CD4-positive, alpha-beta T cell treated with Interleukin-4 for 4 hours (primary cell): ENCODE data around the gene OR7G3.

Source experiments
- DNase-seq: peaks from one replicate; pipeline ENCODE4 v3.0.0-alpha.2; 2020

OR7G3 gene

GRCh38 chr19:9126900-9127405, at the start of gene OR7G3:
Gene OR7G3, minus strand, starts transcription at chr19:9126950. Its CDS starts 0 bp downstream, at chr19:9126950.
- DNase-seq = no peak

DNA sequence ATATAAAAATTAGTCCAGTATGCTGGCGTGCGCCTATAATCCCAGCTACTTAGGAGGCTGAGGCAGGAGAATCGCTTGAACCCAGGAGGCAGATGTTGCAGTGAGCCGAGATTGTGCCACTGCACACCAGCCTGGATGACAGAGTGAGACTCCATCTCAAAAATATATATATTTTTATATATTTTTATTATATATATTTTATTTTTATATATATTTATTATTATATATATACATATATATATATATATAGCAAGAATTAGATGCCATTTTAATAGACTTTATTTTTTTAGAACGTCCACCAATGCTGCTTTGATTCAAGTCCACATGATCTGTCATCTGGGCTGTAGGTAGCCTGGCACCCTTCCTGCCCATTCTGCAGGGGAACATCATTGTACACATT, 48.6 kb upstream of the OR7G3 start:
- no peak for DNase-seq

DNA sequence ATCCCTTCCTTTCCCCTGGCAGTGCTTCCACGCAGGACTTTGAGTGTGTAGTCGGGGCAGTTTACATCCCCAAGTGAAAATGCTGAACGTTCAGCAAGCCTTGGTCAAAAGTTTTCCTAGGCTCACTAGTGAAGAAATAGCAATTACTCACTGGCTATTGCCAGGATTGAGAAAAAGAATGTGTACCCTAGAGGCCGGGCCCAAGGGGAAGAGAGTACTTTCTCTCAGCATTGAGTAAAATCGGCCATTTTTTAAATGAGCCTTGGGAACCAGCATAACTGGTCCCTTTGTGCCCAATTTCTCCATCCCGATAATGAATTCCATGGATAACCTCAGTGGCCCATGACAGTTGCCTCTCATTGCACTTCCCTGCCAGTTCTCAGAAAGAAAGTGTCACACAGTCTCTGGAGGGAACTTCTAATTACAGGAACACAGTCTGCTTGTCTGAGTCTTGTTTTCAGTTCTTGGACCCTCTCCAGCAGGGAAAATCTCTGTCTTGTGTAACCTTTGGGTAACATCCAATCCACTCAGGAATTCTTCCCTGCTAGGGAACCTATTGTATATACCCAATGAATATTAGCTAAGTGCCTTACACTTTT, 44.7 kb upstream of the OR7G3 start:
- no peak for DNase-seq

GRCh38 chr19:9166846-9167245, 40.1 kb upstream of the OR7G3 start:
- no peak for DNase-seq

DNA sequence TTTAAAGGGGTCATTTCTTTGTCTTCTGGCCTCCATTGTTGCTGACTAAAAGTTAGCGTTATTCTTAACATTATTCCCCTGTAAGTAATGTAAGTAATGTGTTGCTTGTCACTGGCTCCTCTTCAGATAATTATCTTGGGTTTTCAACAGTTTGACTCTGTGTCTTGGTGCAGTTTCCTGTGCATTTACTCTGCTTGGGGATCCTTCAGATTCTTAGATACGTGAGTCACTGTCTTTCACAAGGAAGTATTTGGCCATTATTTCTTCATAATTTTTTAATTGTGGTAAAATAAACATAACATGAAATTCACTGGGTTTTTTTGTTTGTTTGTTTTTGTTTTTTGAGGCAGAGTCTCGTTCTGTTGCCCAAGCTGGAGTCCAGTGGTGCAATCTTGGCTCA, 38.5 kb upstream of the OR7G3 start:
- DNase-seq = no peak

- no peak for DNase-seq
Observed at GRCh38 chr19:9161427-9161826, 34.7 kb upstream of the OR7G3 start.

GRCh38 chr19:9159891-9160290, 33.1 kb upstream of the OR7G3 start:
- DNase-seq = no peak

GRCh38 chr19:9156304-9156703, 29.6 kb upstream of the OR7G3 start:
- no peak for DNase-seq

DNA sequence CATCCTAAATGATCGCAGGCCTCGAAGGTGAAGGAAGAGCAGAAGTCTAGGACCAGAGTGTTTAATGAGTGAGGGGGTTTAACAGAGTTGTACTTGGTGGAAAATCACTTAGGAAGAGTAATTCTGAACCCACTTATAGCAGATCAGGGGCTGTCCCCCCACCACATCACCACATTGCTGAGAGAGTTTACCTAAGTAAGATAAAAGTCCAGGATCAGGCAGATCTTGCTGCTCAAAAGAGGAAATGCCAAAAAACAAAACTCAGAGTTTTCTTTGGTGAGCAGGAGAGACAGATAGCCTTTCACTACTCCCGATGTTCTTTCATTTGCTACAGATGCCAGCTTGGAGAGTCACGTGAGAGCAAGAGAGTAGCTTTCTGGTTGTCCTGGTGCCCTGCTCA, 28.8 kb upstream of the OR7G3 start:
- no peak for DNase-seq

DNA sequence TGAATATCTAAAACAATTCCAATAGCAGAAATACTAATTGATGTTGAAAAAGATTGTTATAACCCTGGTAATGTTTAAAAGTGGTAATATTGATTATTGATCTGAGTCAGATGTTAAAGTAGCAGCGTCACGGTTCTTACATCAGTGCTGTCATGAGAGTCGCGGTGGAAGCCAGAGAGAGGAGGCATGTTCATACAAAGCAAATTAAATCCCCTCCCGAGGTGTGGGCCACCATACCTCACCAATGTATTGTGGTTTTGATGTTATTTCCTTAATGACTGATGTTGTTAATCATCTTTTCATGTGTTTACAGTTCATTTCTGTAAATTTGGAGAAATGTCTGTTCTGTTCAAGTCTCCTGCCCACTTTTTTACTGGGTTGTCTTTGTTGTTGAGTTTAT, 24.6 kb upstream of the OR7G3 start:
- peak; percentile 21 for DNase-seq

DNA sequence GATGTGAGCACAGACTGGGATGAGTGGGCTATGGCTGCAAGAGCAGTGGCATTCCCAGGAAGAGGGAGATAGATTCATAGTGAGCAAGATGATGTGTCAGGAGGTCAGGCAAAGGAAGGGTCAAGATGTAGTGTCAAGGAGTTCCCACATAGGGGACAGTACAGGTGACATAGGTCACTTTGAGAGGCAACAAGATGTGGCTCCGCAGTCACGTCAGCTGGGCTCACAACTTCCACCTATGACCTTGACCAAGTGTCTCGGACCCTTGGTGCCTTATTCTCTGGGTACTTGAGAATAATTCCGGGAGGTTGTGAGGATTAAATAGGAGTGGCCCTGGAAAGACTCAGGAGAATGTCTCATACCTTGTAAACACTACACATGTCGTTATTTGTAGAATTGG, 23.9 kb upstream of the OR7G3 start:
- no peak for DNase-seq

GRCh38 chr19:9149997-9150396, 23.2 kb upstream of the OR7G3 start:
- DNase-seq = no peak

DNA sequence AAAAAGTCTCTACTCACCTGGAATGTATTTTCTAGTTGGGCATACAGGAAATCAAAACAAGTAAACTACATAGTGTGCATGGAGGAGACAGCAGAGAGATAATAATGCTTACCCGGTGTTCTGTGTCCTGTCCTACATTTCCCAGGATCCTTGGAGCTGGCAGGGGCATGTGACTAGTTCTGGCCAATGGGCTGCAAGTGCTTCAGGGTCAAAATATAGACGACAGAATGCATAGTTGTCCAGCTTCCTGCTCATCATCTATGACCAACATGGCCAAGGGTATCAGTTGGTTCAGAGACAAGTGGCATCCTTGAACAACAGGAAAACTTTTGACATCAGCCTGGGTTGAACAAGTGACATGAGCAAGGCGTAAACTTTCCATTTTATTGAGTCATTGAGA, 21.9 kb upstream of the OR7G3 start:
- DNase-seq = no peak

- DNase-seq = no peak
Observed at GRCh38 chr19:9146882-9147281, 20.1 kb upstream of the OR7G3 start.

DNA sequence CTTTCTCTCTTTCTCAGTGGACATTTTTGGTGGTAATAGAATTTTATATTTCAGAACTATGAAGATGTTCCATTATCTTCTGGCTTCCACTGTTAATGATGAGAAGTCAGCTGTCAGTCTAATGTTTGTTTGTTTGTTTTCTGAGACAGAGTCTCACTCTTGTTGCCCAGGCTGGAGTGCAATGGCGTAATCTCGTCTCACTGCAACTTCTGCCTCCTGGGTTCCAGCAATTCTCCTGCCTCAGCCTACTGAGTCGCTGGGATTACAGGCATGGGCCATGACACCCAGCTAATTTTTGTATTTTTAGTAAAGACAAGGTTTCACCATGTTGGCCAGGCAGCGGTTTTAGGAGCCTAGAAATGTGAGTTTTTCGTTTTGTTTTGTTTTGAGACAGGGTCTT, 18.2 kb upstream of the OR7G3 start:
- no peak for DNase-seq

GRCh38 chr19:9140159-9140874, 13.6 kb upstream of the OR7G3 start, which contains the start of gene ZNF317:
Gene ZNF317, plus strand, starts transcription at chr19:9140397. Its CDS starts 15,620 bp downstream, at chr19:9156017.
- peak; percentile 91 for DNase-seq

- DNase-seq = no peak
Observed at GRCh38 chr19:9139609-9140158, 12.9 kb upstream of the OR7G3 start.

DNA sequence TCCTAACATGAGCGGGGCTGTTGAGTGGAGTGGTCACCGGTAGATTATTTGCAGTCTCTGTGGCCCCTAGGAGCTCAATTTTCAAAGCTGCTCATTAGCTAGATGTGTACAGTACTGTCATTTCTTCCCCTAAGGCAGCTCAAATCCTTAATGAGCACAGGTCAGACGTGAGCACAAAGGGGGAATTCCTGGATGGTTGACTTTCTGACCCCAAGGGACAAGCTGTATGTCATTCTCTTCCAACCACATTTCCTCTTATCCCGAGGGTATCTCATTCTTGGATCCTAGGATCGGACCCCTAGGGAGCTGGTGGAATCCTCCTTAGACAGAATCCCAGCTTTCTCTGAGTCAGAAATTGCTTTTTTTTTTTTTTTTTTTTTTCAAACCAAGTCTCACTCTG, 5.7 kb upstream of the OR7G3 start:
- no peak for DNase-seq

GRCh38 chr19:9130965-9131364, 4.2 kb upstream of the OR7G3 start:
- DNase-seq = no peak

DNA sequence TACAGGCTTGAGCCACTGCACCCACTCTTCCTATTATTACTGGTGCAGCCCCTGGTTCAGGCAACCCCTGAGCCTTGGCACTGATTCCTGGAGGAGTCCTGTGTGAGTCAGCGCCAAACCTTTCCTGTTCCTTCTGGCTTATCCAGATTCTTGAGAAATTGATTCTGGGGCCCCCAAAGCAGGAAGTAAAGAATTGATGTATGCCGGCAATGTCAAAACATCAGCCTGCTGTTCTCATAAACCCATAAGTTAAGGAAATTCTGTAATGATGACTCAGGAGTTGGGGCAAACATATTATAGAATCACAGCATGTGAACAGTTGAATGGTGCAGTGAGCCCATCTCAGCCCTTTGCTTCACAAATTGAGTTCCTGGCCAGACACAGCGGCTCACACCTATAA, 1.4 kb upstream of the OR7G3 start:
- DNase-seq = no peak

GRCh38 chr19:9116547-9116946, 10.2 kb downstream of the OR7G3 start:
- no peak for DNase-seq

DNA sequence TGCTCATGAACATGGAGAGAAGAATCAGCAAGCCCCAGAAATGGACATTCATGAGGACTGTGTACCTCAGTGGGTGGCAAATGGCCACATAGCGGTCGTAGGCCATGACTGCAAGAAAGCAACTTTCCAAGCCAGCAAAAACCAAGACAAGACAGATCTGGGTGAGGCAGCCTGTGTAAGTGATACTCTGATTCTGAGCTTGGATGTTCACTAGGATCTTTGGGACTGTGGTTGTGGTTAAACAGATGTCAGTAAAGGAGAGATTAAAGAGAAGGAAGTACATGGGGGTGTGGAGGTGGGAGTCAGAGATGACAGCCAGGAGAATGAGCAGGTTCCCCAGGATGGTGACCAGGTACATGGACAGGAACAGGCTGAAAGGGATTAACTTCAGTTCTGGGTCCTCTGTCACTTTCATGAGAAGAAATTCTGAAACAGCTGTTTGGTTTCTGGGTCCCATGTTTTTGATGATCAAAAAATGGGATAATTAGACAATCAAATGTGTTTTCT, 11.4 kb downstream of the OR7G3 start, which contains the start of gene OR7G1:
Gene OR7G1, minus strand, starts transcription at position 457 of the 507 bp plus-strand sequence. Its CDS starts 0 bp downstream, at position 457.
- no peak for DNase-seq

DNA sequence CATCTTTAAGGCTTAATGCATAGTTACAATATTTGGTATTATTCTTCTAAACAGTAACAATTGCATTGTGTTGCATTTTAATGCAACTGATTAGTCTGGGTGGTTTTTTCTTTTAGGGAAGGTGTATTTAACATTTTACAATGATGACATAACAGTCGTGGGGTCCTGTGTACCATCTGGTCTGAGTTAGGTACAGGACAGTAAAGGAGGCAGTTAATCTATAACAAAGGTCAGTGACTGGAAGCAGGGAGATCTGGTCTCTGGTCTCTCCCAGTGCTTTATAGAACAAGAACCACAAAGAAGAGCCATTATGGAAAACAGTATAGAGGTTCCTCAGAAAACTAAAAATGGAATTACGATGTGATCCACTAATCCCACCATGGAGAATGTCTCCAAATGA, 16.8 kb downstream of the OR7G3 start:
- DNase-seq = no peak

DNA sequence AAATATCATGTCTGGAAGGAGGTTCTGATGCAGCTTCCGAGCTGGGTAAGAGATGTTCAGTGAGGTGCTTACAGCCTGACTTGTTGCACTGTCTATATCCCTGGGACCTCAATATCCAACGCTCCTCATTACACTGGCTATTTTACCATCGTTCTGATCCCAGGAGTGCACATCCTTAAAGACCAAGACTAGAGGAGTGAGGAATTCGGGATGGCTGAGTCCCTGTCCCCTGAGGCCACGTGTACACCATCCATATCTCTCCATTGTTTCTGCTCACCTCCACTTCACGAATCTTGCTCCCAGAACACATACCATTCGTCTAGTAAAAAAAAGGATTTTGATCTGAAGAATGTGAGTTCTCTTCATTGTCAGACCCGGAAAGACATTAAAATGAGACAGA, 19.4 kb downstream of the OR7G3 start, which contains the start of gene OR7G2:
Gene OR7G2, minus strand, starts transcription at position 101 of the 400 bp plus-strand sequence. CDS start 4,232 bp downstream, outside the sequence.
- DNase-seq = no peak
